Sigmoid colon (tissue), 7 donors: Measurements from ENCODE around the gene CDC27. TPM values are rescaled to one million over a fixed set of nuclear protein-coding genes. Genes with fewer than 3 reads are reported as not detected.
"Not testable (repeated sequence)": the region's sequence is repeated elsewhere in the genome, so short reads cannot be mapped to it uniquely, and the experiment has no call there.

Experiments used
- DNase-seq: peaks from one replicate; pipeline ENCODE4 v3.0.0-alpha.2; 2019
- H3K27ac ChIP-seq, 4 donors: fragments of 200-600 bp; sonication (generic); one replicate each; pipeline ENCODE4 v1.5.1; 2016 to 2019; ENCODE audit warnings: mild to moderate bottlenecking in 1 of 4
- H3K27me3 ChIP-seq, 3 donors: fragments of 200-600 bp; sonication (generic); one replicate each; pipeline ENCODE4 v1.5.1; 2019; ENCODE audit warnings: mild to moderate bottlenecking in 1 of 3
- H3K36me3 ChIP-seq, 4 donors: fragments of 200-600 bp; sonication (generic); one replicate each; pipeline ENCODE4 v1.5.1; 2016 to 2019
- H3K4me1 ChIP-seq, 4 donors: fragments of 200-600 bp; sonication (generic); one replicate each; pipeline ENCODE4 v1.5.1; 2017 to 2019
- H3K4me3 ChIP-seq, 4 donors: fragments of 200-600 bp; sonication (generic); one replicate each; pipeline ENCODE4 v1.5.1; 2017 to 2019; ENCODE audit warnings: mild to moderate bottlenecking in 2 of 4, moderate library complexity in 1 of 4
- H3K9me3 ChIP-seq, 4 donors: fragments of 200-600 bp in 3 of 4; sonication (generic) in 3 of 4; one replicate each; pipeline versions ENCODE4 v1.5.1 to v1.6.1; 2013 to 2019
- EP300 ChIP-seq, 4 donors: sonication (generic); formaldehyde crosslinking; IDR thresholded peaks; one replicate each; pipeline ENCODE4 v1.6.1; 2017; ENCODE audit warnings: antibody characterized with exemption in 4 of 4
- POLR2A ChIP-seq, 2 donors: fragments of 450-650 bp; IDR thresholded peaks; one replicate each; pipeline ENCODE4 v1.6.1; 2016; ENCODE audit warnings: antibody characterized with exemption in 2 of 2, mild to moderate bottlenecking in 2 of 2, moderate library complexity in 2 of 2
- POLR2AphosphoS5 ChIP-seq, 4 donors: sonication (generic); formaldehyde crosslinking; IDR thresholded peaks; one replicate each; pipeline ENCODE4 v1.6.1; 2017; ENCODE audit warnings: antibody characterized with exemption in 4 of 4
- WGBS, 2 donors: extraction: QIAGEN DNeasy Blood & Tissue Kit; methylation state at CpG; one replicate each; pipeline ENCODE4 v1.1.7; 2013; 5-methylcytosine and 5-hydroxymethylcytosine counted together
- intact Hi-C: fragments of 100-400 bp; cut with DNase I; formaldehyde crosslinking; loops from one replicate; pipeline ENCODE4 v1.15.1; 2023
- polyA plus RNA-seq, 3 donors: library from polyadenylated mRNA; stranded (reverse); fragments of 200-250 nt; gene quantifications; one replicate each; pipeline ENCODE4 v1.2.3, GENCODE V29; 2013
- total RNA-seq, 4 donors: library from RNA; depleted of rRNA; stranded (reverse); fragments of >200 nt; gene quantifications; one replicate each; pipeline ENCODE4 v1.1.0, GENCODE V29; 2016
- TF ChIP-seq, protein P1 (sequence below), 4 experiments: fragments of 450-650 bp in 3 of 4; fragments of 200-600 bp in 1 of 4; IDR thresholded peaks; one replicate each; pipeline ENCODE4 v1.5.1; 2016 to 2019; ENCODE audit warnings: antibody characterized with exemption in 4 of 4, mild to moderate bottlenecking in 3 of 4, moderate library complexity in 2 of 4
- donor health status: healthy with polysubstance abuse.
- donor health status: Bipolar disorder and iron deficiency.
- donor health status: healthy.

The CDC27 gene
- total and polyA plus RNA-seq, 7 donors = 7.2 to 61.4 (median 41.0) TPM

- Histone ChIP-seq H3K36me3 (no peaks in the 10 kb centered on the region), H3K9me3 (no peaks in the 10 kb centered on the region), H3K27ac (peak overlapping the region; percentile 54 to 82 (median 70)), H3K4me3 (no peak overlapping the region), H3K4me1 (peaks cover 0 to 26% (median 21%) of the 10 kb centered on the region in 4 donors), H3K27me3 (no peaks in the 10 kb centered on the region)
- no peak for TF ChIP-seq POLR2A (IDR thresholded peaks at IDR 0.05)
- TF ChIP-seq, protein P1, sequence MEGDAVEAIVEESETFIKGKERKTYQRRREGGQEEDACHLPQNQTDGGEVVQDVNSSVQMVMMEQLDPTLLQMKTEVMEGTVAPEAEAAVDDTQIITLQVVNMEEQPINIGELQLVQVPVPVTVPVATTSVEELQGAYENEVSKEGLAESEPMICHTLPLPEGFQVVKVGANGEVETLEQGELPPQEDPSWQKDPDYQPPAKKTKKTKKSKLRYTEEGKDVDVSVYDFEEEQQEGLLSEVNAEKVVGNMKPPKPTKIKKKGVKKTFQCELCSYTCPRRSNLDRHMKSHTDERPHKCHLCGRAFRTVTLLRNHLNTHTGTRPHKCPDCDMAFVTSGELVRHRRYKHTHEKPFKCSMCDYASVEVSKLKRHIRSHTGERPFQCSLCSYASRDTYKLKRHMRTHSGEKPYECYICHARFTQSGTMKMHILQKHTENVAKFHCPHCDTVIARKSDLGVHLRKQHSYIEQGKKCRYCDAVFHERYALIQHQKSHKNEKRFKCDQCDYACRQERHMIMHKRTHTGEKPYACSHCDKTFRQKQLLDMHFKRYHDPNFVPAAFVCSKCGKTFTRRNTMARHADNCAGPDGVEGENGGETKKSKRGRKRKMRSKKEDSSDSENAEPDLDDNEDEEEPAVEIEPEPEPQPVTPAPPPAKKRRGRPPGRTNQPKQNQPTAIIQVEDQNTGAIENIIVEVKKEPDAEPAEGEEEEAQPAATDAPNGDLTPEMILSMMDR (IDR thresholded peaks at IDR 0.05) = no peak
- no peak for TF ChIP-seq POLR2AphosphoS5 (IDR thresholded peaks at IDR 0.05)
- no peak for TF ChIP-seq EP300 (IDR thresholded peaks at IDR 0.05)
- intact Hi-C loops = no loop called here
- DNase-seq = no peak
- 69 to 73% methylated on average over 1 of the region's 1 CpG for WGBS, 2 donors
Measured at GRCh38 chr17:47224966-47225365, 35.9 kb upstream of the CDC27 start.

DNA sequence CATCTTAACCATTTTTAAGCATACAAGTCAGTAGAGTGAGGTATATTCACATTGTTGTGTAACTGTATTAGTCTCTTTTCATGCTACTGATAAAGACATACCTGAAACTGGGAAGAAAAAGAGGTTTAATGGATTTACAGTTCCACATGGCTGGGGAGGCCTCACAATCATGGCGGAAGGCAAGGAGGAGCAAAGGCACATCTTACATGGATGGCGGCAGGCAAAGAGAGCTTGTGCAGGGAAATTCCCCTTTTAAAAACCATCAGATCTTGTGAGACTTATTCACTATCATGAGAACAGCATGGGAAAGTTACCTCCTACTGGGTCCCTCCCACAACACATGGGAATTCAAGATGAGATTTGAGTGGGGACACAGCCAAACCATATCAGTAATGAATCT is 35.0 kb upstream of the CDC27 start:
- H3K27me3 ChIP-seq, H3K36me3 ChIP-seq, DNase-seq, H3K4me3 ChIP-seq, intact Hi-C loops, H3K9me3 ChIP-seq: not testable (repeated sequence)
- peak overlapping the region in 3 of 4 donors; percentile 63 to 82 (median 77) for H3K27ac ChIP-seq
- WGBS, 2 donors = 97 to 99% methylated on average over 2 of the region's 2 CpGs
- H3K4me1 ChIP-seq = peaks cover 0 to 21% (median 17%) of the 10 kb centered on the region in 4 donors

GRCh38 chr17:47223460-47223859 is 34.4 kb upstream of the CDC27 start:
- Histone ChIP-seq H3K4me1 (peaks cover 0 to 21% (median 17%) of the 10 kb centered on the region in 4 donors), H3K36me3 (no peaks in the 10 kb centered on the region), H3K27me3 (no peaks in the 10 kb centered on the region), H3K9me3 (no peaks in the 10 kb centered on the region), H3K4me3 (no peak overlapping the region), H3K27ac (no peak overlapping the region)
- WGBS, 2 donors = 78 to 85% methylated on average over 5 of the region's 5 CpGs
- intact Hi-C loops = no loop called here
- no peak for DNase-seq
- TF ChIP-seq, protein P1 (IDR thresholded peaks at IDR 0.05) = no peak
- TF ChIP-seq POLR2AphosphoS5 (IDR thresholded peaks at IDR 0.05) (no peak), EP300 (IDR thresholded peaks at IDR 0.05) (no peak), POLR2A (IDR thresholded peaks at IDR 0.05) (no peak)

GRCh38 chr17:47223007-47223406 is 33.9 kb upstream of the CDC27 start:
- H3K27me3 ChIP-seq = no peaks in the 10 kb centered on the region
- H3K4me3 ChIP-seq = no peak overlapping the region
- intact Hi-C loops = no loop called here
- no peaks in the 10 kb centered on the region for H3K36me3 ChIP-seq
- peaks cover 0 to 21% (median 17%) of the 10 kb centered on the region in 4 donors for H3K4me1 ChIP-seq
- TF ChIP-seq POLR2AphosphoS5 (IDR thresholded peaks at IDR 0.05) = no peak
- TF ChIP-seq, protein P1 (IDR thresholded peaks at IDR 0.05) = no peak
- no peak for TF ChIP-seq EP300 (IDR thresholded peaks at IDR 0.05)
- TF ChIP-seq POLR2A (IDR thresholded peaks at IDR 0.05) = no peak
- no peak overlapping the region for H3K27ac ChIP-seq
- DNase-seq = no peak
- no peaks in the 10 kb centered on the region for H3K9me3 ChIP-seq
- 91 to 92% methylated on average over 3 of the region's 3 CpGs for WGBS, 2 donors

DNA sequence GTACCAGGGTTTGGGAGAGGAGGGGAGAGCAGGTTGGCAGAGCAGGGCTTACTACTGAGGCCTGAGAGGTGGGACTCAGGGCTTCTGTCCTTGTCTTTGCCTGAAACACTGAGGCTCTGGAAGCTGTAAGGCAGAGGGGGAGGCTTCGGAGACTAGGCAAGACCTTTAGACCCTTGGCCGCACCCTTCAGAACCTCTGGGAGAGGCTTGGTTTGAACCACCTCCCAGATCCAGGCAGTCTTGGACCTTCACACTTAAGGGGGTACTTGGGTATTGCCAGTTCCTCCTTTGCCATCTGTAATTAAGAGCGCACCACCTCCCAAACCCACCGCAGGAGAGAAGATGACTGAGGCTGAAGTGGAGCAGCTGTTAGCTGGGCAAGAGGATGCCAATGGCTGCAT is 33.0 kb upstream of the CDC27 start:
- Histone ChIP-seq H3K27me3 (no peaks in the 10 kb centered on the region), H3K4me1 (peaks cover 0 to 21% (median 17%) of the 10 kb centered on the region in 4 donors), H3K9me3 (no peaks in the 10 kb centered on the region), H3K36me3 (no peaks in the 10 kb centered on the region), H3K27ac (no peak overlapping the region), H3K4me3 (no peak overlapping the region)
- TF ChIP-seq POLR2AphosphoS5 (IDR thresholded peaks at IDR 0.05) (no peak), EP300 (IDR thresholded peaks at IDR 0.05) (no peak), POLR2A (IDR thresholded peaks at IDR 0.05) (no peak)
- TF ChIP-seq, protein P1 (IDR thresholded peaks at IDR 0.05) = no peak
- WGBS, 2 donors = 61 to 88% methylated on average over 4 of the region's 4 CpGs
- no peak for DNase-seq
- intact Hi-C loops = no loop called here
